Heart right ventricle (tissue), 16 donors: ENCODE data around the gene STIM2. TPM values are rescaled to one million over a fixed set of nuclear protein-coding genes. Genes with fewer than 3 reads are reported as not detected.
"Not testable (repeated sequence)": the region's sequence is repeated elsewhere in the genome, so short reads cannot be mapped to it uniquely, and the experiment has no call there.

Source experiments
- ATAC-seq, 8 donors: fragments of 200-7000 bp; cut with Tn5 transposase; one replicate each; pipeline ENCODE4 v1.9.1; 2020; ENCODE audit warnings: mild to moderate bottlenecking in 8 of 8, moderate library complexity in 8 of 8, moderate number of reproducible peaks in 1 of 8
- DNase-seq, 2 donors: peaks; one replicate each; pipeline ENCODE4 v3.0.0-alpha.2; 2020
- H3K27ac ChIP-seq, 10 donors: fragments of 200-600 bp; sonication (generic) in 2 of 10; one replicate each; pipeline versions ENCODE4 v1.5.0 to v1.8.0; 2020 to 2022; ENCODE audit warnings: mild to moderate bottlenecking in 3 of 10
- H3K27me3 ChIP-seq, 7 donors: fragments of 200-600 bp; one replicate each; pipeline ENCODE4 v1.8.0; 2021 to 2022; ENCODE audit warnings: mild to moderate bottlenecking in 2 of 7
- H3K36me3 ChIP-seq, 9 donors: fragments of 200-600 bp; sonication (generic) in 1 of 9; one replicate each; pipeline versions ENCODE4 v1.5.0 to v1.8.0; 2020 to 2022; ENCODE audit warnings: mild to moderate bottlenecking in 2 of 9
- H3K4me1 ChIP-seq, 9 donors: fragments of 200-600 bp; sonication (generic) in 1 of 9; one replicate each; pipeline versions ENCODE4 v1.5.0 to v1.8.0; 2020 to 2022; ENCODE audit warnings: mild to moderate bottlenecking in 4 of 9
- H3K4me3 ChIP-seq, 10 donors: fragments of 200-600 bp; sonication (generic) in 2 of 10; one replicate each; pipeline versions ENCODE4 v1.5.0 to v1.8.0; 2020 to 2022; ENCODE audit warnings: mild to moderate bottlenecking in 7 of 10, moderate library complexity in 2 of 10
- H3K9me3 ChIP-seq, 11 donors: fragments of 200-600 bp in 10 of 11; sonication (generic) in 2 of 11; one replicate each; pipeline versions ENCODE4 v1.5.0 to v1.8.0; 2013 to 2022; ENCODE audit warnings: mild to moderate bottlenecking in 2 of 11, control low read depth in 1 of 11, moderate library complexity in 1 of 11
- WGBS, 2 donors: extraction: QIAGEN DNeasy Blood & Tissue Kit; methylation state at CpG; one replicate each; pipeline ENCODE4 v1.1.7; 2013; ENCODE audit warnings: inconsistent platforms in 1 of 2; 5-methylcytosine and 5-hydroxymethylcytosine counted together
- intact Hi-C, 10 donors: fragments of 100-400 bp; cut with DNase I; formaldehyde crosslinking; loops; one replicate each; pipeline versions ENCODE4 v1.11.1 to v1.14.2; 2022
- polyA plus RNA-seq, 2 donors: library from polyadenylated mRNA; stranded (reverse); fragments of 200-250 nt; gene quantifications; one replicate each; pipeline ENCODE4 v1.2.3, GENCODE V29; 2013
- total RNA-seq, 10 donors: library from RNA; stranded (reverse); fragmentation: NEBNext Ultra II Directional in 3 of 10; extraction: Animal tissue kit (Norgen Biotek cat#: 25700) in 3 of 10; gene quantifications; one replicate each; pipeline versions ENCODE4 v1.2.1 to v1.2.4, GENCODE V29; 2021 to 2023
- TF ChIP-seq, protein P1 (sequence below), 9 donors: fragments of 200-600 bp; sonication (generic) in 2 of 9; IDR thresholded peaks; one replicate each; pipeline versions ENCODE4 v1.5.0 to v1.8.0; 2021 to 2022; ENCODE audit warnings: antibody characterized with exemption in 9 of 9, mild to moderate bottlenecking in 5 of 9, moderate library complexity in 1 of 9
- donor health status: Arrhythmogenic right ventricular cardiomyopathy.
- donor health status: ischemic (EF 13 %, LVEDD 7.1; RV severe dilation, severe dysfunction).
- donor health status: healthy with polysubstance abuse.
- donor health status: DM: no; HTN: yes; CAD: no.
- donor health status: DM: no; HTN: no; CAD: no.
- donor health status: ischemic (EF 25% LVEDD 6.9; RV normal size, moderate dysfunction).
- donor health status: ischemic (EF 25% LVEDD 5.7; RV mildly dilated, moderate dysfunction).
- donor health status: healthy.
- donor health status: DM: yes; HTN: yes; CAD: no.
- donor health status: Ischemic cardiomyopathy.
- donor health status: ischemic (EF 35%, LVEDD 5.7; RV mildly dilated, moderate dysfunction).
- donor health status: nonischemic (EF 11% LVEDD 7.7; RV severe dilation, severe dysfunction).
- donor health status: DM: yes; HTN: yes; CAD: no.
- donor health status: PGD.
- donor health status: ischemic (EF 29% LVEDD 5.4; RV normal size, mild dysfunction).
- donor health status: nonischemic (EF 23%, LVEDD 6.1; RV moderate dilation, normal function).

The STIM2 gene
- total and polyA plus RNA-seq, 12 donors: 5.2 to 13.5 (median 9.6) TPM

GRCh38 chr4:26964994-26965393, 104.4 kb downstream of the STIM2 start:
- H3K27ac ChIP-seq: no peak overlapping the region
- no peak overlapping the region for H3K4me3 ChIP-seq
- H3K4me1 ChIP-seq: peaks cover 0 to 16% (median 3%) of the 10 kb centered on the region in 9 donors
- DNase-seq (no peak), ATAC-seq (no peak)
- no peaks in the 10 kb centered on the region for H3K36me3 ChIP-seq
- TF ChIP-seq, protein P1, sequence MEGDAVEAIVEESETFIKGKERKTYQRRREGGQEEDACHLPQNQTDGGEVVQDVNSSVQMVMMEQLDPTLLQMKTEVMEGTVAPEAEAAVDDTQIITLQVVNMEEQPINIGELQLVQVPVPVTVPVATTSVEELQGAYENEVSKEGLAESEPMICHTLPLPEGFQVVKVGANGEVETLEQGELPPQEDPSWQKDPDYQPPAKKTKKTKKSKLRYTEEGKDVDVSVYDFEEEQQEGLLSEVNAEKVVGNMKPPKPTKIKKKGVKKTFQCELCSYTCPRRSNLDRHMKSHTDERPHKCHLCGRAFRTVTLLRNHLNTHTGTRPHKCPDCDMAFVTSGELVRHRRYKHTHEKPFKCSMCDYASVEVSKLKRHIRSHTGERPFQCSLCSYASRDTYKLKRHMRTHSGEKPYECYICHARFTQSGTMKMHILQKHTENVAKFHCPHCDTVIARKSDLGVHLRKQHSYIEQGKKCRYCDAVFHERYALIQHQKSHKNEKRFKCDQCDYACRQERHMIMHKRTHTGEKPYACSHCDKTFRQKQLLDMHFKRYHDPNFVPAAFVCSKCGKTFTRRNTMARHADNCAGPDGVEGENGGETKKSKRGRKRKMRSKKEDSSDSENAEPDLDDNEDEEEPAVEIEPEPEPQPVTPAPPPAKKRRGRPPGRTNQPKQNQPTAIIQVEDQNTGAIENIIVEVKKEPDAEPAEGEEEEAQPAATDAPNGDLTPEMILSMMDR (IDR thresholded peaks at IDR 0.05): no peak
- no peaks in the 10 kb centered on the region for H3K27me3 ChIP-seq
- H3K9me3 ChIP-seq: no peaks in the 10 kb centered on the region
- 83% methylated on average over 1 of the region's 1 CpG for WGBS, 2 donors
- intact Hi-C loops: no loop called here

DNA sequence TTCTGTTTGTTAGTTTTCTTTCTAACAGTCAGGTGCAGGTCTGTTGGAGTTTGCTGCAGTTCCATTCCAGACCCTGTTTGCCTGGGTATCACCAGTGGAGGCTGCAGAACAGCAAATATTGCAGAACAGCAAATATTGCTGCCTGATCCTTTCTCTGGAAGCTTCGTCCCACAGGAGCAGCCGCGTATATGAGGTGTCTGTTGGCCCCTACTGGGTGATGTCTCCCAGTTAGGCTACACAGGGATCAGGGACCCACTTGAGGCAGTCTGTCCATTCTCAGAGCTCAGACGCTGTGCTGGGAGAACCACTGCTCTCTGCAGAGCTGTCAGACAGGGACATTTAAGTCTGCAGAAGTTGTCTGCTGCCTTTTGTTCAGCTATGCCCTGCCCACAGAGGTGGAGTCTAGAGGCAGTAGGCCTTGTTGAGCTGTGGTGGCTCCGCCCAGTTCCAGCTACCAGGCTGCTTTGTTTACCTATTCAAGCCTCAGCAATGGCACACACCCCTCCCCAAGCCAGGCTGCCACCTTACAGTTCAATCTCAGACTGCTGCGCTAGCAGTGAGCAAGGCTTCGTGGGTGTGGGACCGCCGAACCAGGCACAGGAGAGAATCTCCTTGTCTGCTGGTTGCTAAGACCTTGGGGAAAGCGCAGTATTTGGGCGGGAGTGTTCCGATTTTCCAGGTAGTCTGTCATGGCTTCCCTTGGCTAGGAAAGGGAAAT, 115.0 kb downstream of the STIM2 start:
- H3K4me1 ChIP-seq: peaks cover 0 to 13% (median 0%) of the 10 kb centered on the region in 9 donors
- ATAC-seq, H3K9me3 ChIP-seq, DNase-seq, intact Hi-C loops, H3K27me3 ChIP-seq, H3K36me3 ChIP-seq, H3K27ac ChIP-seq, H3K4me3 ChIP-seq: not testable (repeated sequence)
- WGBS, 2 donors: 96 to 97% methylated on average over 12 of the region's 12 CpGs

DNA sequence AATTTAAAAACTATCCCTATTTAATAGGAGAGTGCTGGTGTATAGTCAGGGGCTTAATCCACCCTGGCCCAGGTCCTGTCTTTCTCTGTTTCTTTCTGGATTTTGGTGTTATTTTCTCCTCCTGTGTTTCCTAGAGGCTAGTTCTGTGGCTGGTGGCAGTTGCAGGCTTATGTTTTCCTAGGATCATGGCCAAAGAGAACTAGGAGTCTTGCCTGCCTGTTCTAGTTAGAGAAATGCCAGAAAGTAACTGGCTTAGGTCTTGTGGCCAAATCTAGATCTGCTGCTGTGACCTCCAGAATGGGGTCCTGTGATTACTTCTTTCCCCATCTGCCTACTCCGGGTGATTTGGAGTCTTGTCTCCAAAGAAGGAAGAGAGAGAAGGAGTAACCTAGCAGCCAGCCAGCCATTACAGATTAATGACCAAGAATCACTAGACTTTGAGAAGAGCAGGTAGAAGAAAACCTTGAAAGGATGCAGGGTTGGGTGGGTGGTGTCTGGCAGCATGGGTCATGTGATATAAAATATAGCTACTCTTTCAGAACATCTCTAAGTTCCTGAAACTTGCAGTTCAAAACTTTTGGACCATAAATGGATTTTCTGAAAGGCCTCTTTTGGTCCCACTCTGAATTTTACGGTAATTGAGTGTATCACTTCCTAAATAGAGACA, 117.9 kb downstream of the STIM2 start:
- H3K36me3 ChIP-seq: no peaks in the 10 kb centered on the region
- H3K4me1 ChIP-seq: peaks cover 0 to 13% (median 0%) of the 10 kb centered on the region in 9 donors
- H3K4me3 ChIP-seq: no peak overlapping the region
- ATAC-seq (peak in 1 of 8 donors; percentile 35), DNase-seq (no peak)
- H3K27ac ChIP-seq: no peak overlapping the region
- intact Hi-C loops: no loop called here
- H3K9me3 ChIP-seq: no peaks in the 10 kb centered on the region
- WGBS, 2 donors: 79 to 81% methylated on average over 2 of the region's 2 CpGs
- no peaks in the 10 kb centered on the region for H3K27me3 ChIP-seq
- TF ChIP-seq, protein P1 (IDR thresholded peaks at IDR 0.05): no peak

GRCh38 chr4:26984896-26985295, 124.3 kb downstream of the STIM2 start:
- DNase-seq (no peak), ATAC-seq (no peak)
- intact Hi-C loops: no loop called here
- Histone ChIP-seq H3K4me1 (peaks cover 0 to 17% (median 0%) of the 10 kb centered on the region in 9 donors), H3K27me3 (no peaks in the 10 kb centered on the region), H3K27ac (no peak overlapping the region), H3K36me3 (no peaks in the 10 kb centered on the region), H3K9me3 (peaks cover 0 to under 1% (median 0%) of the 10 kb centered on the region in 11 donors), H3K4me3 (no peak overlapping the region)
- 76 to 82% methylated on average over 3 of the region's 3 CpGs for WGBS, 2 donors
- TF ChIP-seq, protein P1 (IDR thresholded peaks at IDR 0.05): no peak

GRCh38 chr4:26985873-26986272, 125.2 kb downstream of the STIM2 start:
- Histone ChIP-seq H3K36me3 (no peaks in the 10 kb centered on the region), H3K27me3 (no peaks in the 10 kb centered on the region), H3K27ac (no peak overlapping the region), H3K4me3 (no peak overlapping the region), H3K9me3 (peaks cover 0 to 11% (median 0%) of the 10 kb centered on the region in 11 donors), H3K4me1 (peaks cover 0 to 17% (median 0%) of the 10 kb centered on the region in 9 donors)
- 65 to 83% methylated on average over 3 of the region's 3 CpGs for WGBS, 2 donors
- TF ChIP-seq, protein P1 (IDR thresholded peaks at IDR 0.05): no peak
- intact Hi-C loops: no loop called here
- ATAC-seq (no peak), DNase-seq (no peak)
